Chondrocyte (in vitro differentiated cells): Measurements from ENCODE around the gene LILRA5. TPM values are rescaled to one million over a fixed set of nuclear protein-coding genes. Genes with fewer than 3 reads are reported as not detected.

Experiments used
- DNase-seq: peaks from one replicate; pipeline ENCODE4 v3.0.0; 2021; ENCODE audit warnings: mixed read lengths, low spot score
- H3K27ac Mint-ChIP-seq: one replicate; pipeline ENCODE4 v1.8.0; 2021; ENCODE audit warnings: mild to moderate bottlenecking, moderate library complexity, mixed read lengths; ENCODE audit not compliant: unreplicated experiment
- H3K27me3 Mint-ChIP-seq: 2 replicates; pipeline ENCODE4 v1.8.0; 2021; ENCODE audit warnings: low read depth, mixed read lengths
- H3K36me3 Mint-ChIP-seq: 2 replicates; pipeline ENCODE4 v1.8.0; 2021; ENCODE audit warnings: low read depth, mixed read lengths
- H3K4me1 Mint-ChIP-seq: 2 replicates; pipeline ENCODE4 v1.8.0; 2021; ENCODE audit warnings: low read depth, mild to moderate bottlenecking, mixed read lengths
- H3K4me3 Mint-ChIP-seq: one replicate; pipeline ENCODE4 v1.8.0; 2021; ENCODE audit warnings: mild to moderate bottlenecking, moderate library complexity, mixed read lengths; ENCODE audit not compliant: unreplicated experiment
- H3K9me3 Mint-ChIP-seq: 2 replicates; pipeline ENCODE4 v1.8.0; 2021; ENCODE audit warnings: low read depth, mixed read lengths
- total RNA-seq: library from RNA; stranded (reverse); gene quantifications from 3 replicates; pipeline ENCODE4 v1.2.1, GENCODE V29; 2021
- TF ChIP-seq, protein P1 (sequence below): fragments of 200-600 bp; sonication (generic); IDR thresholded peaks from 2 replicates; pipeline ENCODE4 v1.5.0; 2021; ENCODE audit warnings: antibody characterized with exemption, mild to moderate bottlenecking, moderate library complexity

LILRA5 gene
- total RNA-seq, 1 donor from 2014 or later: not detected

GRCh38 chr19:54305141-54305540 lies 7.8 kb downstream of the LILRA5 start:
- H3K27me3 Mint-ChIP-seq: peaks cover 10% of the 10 kb centered on the region
- no peak overlapping the region for H3K4me3 Mint-ChIP-seq
- DNase-seq: no peak
- no peaks in the 10 kb centered on the region for H3K4me1 Mint-ChIP-seq
- no peaks in the 10 kb centered on the region for H3K36me3 Mint-ChIP-seq
- H3K27ac Mint-ChIP-seq: no peak overlapping the region
- peaks cover 4% of the 10 kb centered on the region for H3K9me3 Mint-ChIP-seq
- TF ChIP-seq, protein P1, sequence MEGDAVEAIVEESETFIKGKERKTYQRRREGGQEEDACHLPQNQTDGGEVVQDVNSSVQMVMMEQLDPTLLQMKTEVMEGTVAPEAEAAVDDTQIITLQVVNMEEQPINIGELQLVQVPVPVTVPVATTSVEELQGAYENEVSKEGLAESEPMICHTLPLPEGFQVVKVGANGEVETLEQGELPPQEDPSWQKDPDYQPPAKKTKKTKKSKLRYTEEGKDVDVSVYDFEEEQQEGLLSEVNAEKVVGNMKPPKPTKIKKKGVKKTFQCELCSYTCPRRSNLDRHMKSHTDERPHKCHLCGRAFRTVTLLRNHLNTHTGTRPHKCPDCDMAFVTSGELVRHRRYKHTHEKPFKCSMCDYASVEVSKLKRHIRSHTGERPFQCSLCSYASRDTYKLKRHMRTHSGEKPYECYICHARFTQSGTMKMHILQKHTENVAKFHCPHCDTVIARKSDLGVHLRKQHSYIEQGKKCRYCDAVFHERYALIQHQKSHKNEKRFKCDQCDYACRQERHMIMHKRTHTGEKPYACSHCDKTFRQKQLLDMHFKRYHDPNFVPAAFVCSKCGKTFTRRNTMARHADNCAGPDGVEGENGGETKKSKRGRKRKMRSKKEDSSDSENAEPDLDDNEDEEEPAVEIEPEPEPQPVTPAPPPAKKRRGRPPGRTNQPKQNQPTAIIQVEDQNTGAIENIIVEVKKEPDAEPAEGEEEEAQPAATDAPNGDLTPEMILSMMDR: no peak

DNA sequence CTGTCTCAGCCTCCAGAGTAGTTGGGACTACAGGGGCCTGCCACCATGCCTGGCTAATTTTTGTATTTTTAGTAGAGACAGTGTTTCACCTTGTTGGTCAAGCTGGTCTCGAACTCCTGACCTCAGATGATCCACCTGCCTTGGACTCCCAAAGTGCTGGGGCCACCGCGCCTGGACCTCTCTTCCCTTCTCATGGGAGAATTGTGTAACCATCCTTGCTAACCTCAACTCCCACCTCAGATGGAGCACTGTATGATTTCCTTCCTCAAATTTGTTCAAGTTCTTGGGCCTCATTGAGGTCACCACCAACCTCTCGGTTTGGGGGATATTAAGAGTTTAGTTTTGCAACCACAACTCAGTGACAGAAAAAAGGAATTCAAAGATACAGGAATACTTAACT lies 10.7 kb downstream of the LILRA5 start:
- no peaks in the 10 kb centered on the region for H3K4me1 Mint-ChIP-seq
- no peaks in the 10 kb centered on the region for H3K36me3 Mint-ChIP-seq
- peaks cover 8% of the 10 kb centered on the region for H3K27me3 Mint-ChIP-seq
- TF ChIP-seq, protein P1: no peak
- no peak overlapping the region for H3K4me3 Mint-ChIP-seq
- peaks cover 4% of the 10 kb centered on the region for H3K9me3 Mint-ChIP-seq
- no peak for DNase-seq
- no peak overlapping the region for H3K27ac Mint-ChIP-seq

DNA sequence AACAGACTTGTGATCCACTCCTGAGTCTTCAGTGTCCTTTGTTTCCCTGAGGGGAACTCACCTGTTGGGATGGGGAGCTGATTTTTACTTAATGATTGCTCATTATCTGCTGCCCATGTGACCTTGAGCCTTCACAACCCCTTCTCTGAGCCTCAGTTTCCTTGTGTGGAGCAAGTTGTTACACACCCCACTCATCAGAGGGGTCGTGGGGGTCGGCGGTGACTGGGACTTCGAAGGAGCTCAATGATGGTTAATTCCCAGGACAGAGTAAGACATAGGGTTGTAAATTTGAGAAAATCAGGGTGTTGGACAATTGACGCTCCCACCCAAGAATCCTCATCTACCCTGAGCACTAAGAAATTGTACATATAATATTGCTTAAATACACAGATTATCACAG lies 13.5 kb downstream of the LILRA5 start:
- no peak overlapping the region for H3K27ac Mint-ChIP-seq
- no peaks in the 10 kb centered on the region for H3K36me3 Mint-ChIP-seq
- no peak for DNase-seq
- TF ChIP-seq, protein P1: no peak
- peaks cover under 1% of the 10 kb centered on the region for H3K9me3 Mint-ChIP-seq
- H3K4me3 Mint-ChIP-seq: no peak overlapping the region
- H3K27me3 Mint-ChIP-seq: peaks cover 8% of the 10 kb centered on the region
- no peaks in the 10 kb centered on the region for H3K4me1 Mint-ChIP-seq

- H3K4me1 Mint-ChIP-seq: no peaks in the 10 kb centered on the region
- no peaks in the 10 kb centered on the region for H3K36me3 Mint-ChIP-seq
- peaks cover 4% of the 10 kb centered on the region for H3K9me3 Mint-ChIP-seq
- H3K4me3 Mint-ChIP-seq: no peak overlapping the region
- TF ChIP-seq, protein P1: no peak
- no peak for DNase-seq
- H3K27me3 Mint-ChIP-seq: peaks cover 10% of the 10 kb centered on the region
- no peak overlapping the region for H3K27ac Mint-ChIP-seq
Observed at GRCh38 chr19:54299126-54299498, 13.9 kb downstream of the LILRA5 start.

DNA sequence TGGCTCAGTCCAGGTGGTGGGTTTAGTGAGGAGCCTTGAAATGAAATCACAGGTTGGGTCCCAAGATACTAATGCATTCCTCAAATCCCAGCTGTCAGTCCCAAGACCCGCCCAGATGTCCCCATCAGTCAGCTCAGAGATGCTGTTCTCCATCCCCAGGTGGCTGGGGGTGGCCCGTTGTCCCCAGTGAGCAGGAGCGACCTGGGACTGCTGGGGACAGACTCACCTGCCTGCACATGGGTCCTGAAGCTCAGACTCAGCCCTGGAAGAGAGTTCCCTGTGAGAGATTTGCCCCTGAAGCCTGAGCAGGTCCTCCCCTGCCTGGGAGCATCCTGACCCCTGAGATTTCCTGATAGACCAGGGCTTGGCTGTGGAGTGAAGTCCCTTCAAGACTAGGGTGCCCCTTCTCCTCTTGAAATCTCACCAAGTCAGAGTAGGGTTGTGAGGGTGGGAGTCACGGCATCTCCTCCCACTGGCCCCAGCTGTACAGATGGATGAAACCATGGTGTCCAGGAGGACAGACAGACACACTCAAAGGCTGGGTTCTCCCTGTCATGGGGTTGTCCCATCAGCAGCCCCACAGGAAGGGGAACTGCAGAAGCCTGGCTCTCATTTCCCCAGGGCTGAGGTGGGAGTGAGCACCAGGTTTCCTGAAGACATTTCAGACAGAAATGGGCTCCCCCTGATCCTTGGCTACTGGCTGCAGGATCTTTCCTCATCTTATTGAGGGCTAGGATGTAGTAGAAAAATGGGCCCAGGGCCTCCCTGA lies 14.4 kb downstream of the LILRA5 start:
- no peak for DNase-seq
- Mint-ChIP-seq H3K9me3 (peaks cover 10% of the 10 kb centered on the region), H3K36me3 (no peaks in the 10 kb centered on the region), H3K4me1 (no peaks in the 10 kb centered on the region), H3K4me3 (no peak overlapping the region), H3K27me3 (peaks cover 11% of the 10 kb centered on the region), H3K27ac (no peak overlapping the region)
- TF ChIP-seq, protein P1: no peak
